GM19468 (cell line): ENCODE measurements around the gene CD34.

Source experiments
- ATAC-seq: cut with Tn5 transposase; IDR thresholded peaks from one replicate; pipeline ENCODE4 v1.9.1; 2021; ENCODE audit warnings: mild to moderate bottlenecking, moderate library complexity, moderate number of reproducible peaks; ENCODE audit not compliant: unreplicated experiment; ENCODE audit errors: extremely low read depth

Gene CD34

DNA sequence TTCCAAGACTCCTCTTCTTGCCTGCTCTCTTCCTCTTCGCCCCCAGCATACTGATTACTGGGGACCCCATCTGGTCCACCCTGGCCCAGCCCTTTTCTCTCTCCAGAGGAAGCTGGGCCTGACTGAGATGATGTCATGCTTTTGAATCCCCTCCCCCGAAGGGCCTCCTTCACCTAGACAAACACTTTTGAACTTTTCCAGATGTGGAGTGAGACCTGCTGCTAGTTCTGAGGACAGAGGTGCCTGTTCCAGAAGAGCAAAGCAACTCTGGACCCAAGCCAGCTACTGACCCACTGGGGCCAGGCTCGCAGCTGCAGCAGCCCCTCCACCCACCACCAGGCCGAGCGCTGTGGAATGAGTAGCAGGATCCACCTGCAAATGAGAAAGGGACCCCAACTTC, 8.4 kb downstream of the CD34 start:
- no peak for ATAC-seq

DNA sequence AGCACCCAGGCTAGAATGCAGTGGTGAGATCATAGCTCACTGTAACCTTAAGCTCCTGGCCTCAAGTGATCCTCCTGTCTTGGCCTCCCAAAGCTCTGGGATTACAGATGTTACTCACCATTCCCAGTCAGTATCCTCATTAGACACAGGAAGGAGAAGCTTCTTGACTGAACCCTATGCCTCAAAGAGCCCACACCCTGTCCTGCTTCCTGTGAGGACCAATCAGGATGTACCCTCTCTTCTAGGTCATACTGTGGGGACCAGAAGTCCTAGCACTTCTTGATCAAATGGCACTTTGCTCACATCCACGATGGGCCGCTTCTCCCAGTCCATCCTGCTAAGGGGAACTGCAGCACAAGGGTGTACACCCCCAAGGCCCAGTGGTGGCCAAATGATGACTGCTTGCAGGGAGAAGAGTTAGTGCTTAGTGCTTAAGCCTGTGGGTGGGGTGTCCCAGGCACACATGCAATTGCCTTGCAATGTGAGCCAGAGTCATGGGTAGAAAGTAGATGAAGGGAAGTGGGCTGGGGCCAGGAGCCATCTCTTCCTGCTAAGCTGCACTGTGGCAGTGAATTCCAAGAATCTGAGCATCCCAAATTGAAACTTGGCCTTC, 9.8 kb downstream of the CD34 start:
- no peak for ATAC-seq

DNA sequence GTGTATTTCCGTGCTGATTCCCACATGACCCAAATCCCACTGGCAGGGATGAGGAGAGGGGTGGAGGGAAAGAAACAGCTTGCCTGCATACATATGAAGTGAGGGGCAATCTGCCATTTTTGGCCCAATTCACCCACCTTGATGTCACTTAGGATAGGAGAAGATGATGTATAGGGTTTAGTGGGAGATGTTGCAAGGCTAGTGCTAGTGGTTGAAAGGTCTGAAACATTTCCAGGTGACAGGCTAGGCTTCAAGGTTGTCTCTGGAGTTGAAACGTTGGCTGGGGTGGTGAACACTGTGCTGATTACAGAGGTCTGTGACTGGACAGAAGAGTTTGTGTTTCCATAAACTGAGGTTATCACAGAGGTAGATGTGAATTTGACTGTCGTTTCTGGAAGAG, 12.1 kb downstream of the CD34 start:
- no peak for ATAC-seq

DNA sequence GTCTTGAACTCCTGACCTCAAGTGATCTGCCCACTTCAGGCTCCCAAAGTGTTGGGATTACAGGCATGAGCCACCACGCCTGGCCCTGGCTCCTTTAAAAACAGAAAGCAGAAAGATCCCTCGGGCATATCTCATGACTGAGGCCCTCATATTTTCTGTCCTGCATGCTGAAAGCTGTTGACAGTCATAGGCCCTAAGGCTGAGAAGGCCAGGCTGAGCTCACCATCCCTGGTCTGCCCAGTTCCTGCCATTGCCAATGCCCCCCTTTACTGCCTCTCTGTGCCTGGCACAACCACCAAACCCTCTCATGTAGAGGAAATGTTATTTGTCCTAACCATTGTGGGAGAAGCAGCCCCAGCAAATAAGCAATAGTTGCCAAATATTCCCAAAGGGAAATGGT, 12.7 kb downstream of the CD34 start:
- ATAC-seq = no peak

DNA sequence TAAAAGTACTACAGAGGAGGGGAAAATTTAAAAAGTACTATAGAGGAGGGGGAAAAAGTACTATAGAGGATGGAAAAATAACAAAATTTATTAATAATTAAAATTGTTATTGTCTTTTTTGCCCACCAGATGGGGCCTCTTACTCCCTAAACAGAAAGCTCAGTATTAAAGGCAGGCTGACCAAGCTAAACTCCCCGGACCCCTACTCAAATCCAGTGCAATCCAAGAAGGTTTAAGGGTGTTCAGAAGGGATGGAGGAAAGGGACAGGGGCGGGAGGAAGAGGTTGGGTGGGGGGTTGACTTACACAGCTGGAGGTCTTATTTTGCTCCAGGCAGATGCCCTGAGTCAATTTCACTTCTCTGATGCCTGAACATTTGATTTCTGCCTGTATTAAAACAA, 13.7 kb downstream of the CD34 start:
- no peak for ATAC-seq

DNA sequence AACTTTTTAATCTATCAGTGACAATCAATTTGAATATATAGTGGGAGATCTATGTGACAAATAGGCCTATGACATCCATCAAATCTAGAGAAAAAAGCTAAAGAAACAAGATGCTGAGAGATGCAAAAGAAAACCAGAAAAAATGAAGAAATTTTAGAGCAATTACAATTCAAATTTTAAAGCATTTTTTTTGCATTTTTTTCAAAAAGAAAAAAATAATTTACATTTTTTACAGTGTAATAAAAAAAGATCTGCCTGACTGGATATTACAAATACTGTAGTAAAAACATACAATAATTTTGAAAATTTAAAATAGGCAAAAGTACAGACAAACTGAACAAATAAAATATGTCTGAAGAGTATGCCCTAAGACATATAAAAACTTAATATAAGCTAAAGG, 14.4 kb downstream of the CD34 start:
- ATAC-seq = no peak

DNA sequence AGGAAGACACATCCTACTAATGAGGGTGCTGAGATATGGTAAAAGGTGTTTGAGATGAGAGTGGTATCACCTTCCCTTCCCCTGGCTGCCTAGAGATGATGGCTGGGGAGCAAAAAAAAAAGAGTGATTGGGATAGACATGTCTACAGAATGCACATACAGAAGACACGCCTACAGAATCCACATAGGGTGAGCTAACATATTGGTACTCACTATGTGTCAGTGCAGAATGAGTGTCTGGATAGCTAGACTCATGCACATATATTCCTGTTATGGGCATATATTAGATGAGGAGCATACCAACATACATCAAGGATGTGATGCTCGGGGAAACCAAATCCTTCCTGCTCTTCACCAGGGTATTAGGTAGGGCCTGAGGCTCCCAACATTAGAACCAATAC, 16.2 kb downstream of the CD34 start:
- no peak for ATAC-seq

DNA sequence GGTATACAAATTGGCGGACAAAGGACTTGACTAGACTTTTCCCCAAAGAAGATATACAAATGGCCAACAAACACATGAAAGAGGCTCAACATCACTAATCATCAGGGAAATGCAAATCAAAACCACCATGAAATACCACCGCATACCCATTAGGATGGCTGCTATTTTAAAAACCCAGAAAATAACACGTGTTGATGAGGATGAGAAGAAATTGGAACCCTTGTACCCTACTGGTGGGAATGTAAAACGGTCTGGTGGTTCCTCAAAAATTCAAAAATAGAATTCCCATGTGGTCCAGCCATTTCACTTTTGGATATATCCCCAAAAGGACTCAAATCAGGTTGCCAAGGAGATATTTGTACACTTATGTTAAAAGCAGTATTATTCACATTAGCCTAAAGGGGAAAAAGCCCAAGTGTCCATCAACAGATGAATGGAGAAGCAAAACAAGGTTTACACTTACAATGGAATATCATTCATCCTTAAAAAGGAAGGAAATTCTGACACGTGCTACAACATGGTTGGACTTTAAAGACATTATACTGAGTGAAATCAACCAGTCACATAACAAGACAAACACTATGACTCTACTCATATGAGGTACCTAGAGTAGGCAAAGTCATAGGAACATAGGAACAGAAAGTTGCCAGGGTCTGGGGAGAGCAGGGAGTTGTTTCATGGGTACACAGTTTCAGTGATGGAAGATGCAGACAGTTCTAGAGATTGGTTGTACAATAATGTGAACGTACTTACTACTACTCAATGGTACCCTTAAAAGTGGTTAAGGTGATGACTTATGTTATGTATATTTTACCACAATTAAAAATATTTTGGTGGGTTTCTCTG, 17.0 kb downstream of the CD34 start:
- ATAC-seq = no peak

DNA sequence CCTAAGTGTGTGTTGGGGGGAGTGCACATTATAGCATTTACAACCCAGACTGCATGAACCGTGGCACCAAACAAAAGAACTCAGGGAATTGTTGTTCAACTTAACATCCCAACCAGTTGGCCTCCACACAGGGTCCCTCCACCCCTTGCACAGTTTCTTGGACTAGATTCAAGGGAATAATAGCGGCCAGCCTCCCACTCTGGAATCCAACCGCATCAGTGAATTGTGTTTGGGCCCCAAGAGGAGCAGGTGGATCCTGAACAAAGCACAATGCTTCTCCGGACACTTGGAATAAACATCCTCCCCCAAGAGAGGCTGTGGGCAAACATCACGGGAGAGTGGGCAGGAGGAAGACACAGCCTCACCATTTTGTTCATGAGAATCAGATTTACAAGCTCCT, 18.2 kb downstream of the CD34 start:
- ATAC-seq = no peak

DNA sequence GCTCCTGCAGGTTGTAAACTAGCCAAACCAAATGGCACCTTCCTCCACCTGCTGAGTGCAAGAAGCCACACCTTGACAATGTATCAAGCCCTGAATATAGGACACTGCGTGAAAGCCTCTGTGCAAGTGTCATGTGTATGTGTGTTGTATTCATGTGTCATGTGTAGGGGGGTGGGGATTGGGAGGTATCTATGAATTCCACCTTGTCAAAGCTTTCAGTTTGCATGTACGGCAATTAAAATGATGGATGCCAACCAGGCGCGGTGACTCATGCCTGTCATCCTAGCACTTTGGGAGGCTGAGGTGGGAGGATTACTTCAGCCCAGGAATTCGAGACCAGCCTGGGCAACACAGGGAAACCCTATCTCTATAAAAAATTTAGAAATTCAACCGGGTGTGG, 19.8 kb downstream of the CD34 start:
- ATAC-seq = no peak

DNA sequence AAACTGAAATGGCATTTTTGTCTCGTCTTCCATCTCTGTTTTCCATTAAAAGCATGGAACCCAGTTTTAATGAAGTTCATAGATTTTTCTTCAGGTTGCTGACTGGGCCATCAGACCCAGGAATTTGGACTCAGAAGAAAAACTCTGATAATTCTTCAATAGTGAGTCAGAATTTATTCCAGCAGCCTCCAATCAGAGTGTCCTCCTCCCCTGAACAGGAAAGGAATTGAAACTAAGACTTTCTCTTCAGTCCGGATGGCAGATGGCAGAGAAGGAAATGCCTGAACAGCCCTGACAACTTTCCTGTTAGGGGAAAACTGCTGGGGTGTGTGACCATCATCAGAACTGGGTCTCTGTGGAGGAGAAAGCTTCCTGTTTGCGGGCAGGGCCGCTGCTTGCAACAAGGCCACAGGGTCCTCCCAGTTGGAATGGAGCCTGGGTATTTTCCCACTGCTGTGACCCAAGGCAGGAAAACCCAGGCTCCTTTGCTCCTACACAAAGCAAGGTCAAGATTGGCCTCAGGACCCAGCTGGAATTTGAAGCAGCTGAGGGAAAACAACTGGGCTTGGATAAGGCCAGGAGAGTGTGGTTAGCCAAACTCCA, 20.7 kb downstream of the CD34 start:
- ATAC-seq = no peak

DNA sequence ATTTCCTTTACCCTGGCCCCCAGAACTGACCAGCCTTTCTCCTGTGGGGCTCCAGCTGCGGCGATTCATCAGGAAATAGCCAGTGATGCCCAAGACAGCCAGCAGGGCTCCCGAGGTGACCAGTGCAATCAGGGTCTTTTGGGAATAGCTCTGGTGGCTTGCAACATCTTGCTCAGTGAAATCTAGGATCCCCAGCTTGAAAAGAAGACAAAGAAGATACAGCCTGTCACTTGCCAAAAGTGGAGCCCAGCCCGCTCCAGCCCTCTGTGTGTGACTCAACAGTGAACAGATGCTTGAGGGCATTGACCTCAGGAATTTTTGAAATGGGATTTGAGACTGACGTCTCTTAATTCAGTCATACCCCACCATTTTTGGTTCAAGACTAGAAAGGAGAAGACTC, 22.3 kb downstream of the CD34 start:
- no peak for ATAC-seq

DNA sequence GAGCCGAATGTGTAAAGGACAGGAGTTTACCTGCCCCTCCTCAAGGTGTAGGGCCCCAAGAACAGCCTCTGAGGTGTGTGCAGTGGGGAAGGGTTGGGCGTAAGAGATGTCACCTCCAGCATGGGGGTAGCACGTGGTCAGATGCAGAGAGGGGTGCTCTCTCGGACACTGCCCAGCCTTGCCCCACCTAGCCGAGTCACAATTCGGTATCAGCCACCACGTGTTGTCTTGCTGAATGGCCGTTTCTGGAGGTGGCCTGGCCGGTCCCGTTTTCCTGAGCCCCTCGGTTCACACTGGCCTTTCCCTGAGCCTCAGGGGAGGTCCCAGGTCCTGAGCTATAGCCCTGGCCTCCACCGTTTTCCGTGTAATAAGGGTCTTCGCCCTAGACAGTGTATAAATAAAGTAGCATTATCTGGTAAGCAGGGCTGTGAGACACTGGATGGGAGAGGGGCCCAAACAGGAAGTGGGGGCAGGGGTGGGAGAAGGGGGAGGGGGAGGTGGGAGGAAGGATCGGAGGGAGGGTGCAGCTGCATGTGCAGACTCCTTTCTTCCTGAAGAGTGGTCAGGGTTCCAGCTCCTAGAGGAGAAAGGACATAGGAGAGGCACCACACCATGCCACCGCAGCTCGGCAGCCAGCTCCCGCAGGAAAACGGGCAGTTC, 23.3 kb downstream of the CD34 start:
- ATAC-seq = no peak

DNA sequence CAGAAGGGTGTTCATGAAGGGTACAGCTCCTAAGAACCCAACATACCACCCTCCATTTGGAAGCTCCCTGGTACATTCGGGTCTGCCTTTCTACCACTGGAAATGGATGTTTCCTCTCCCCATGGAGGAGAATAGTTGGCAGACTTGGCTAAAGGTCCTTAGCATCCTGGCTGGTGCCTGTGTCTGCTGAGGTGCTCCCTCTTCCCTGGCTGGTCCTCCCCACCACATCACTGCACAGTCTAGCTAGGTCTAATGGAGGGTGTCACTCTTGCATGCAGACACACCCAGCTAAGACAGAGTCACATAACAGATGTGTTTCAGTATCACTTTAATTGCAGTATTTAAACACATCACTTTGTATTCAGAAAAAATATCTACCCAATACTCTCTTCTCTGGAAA, 24.7 kb downstream of the CD34 start:
- no peak for ATAC-seq

DNA sequence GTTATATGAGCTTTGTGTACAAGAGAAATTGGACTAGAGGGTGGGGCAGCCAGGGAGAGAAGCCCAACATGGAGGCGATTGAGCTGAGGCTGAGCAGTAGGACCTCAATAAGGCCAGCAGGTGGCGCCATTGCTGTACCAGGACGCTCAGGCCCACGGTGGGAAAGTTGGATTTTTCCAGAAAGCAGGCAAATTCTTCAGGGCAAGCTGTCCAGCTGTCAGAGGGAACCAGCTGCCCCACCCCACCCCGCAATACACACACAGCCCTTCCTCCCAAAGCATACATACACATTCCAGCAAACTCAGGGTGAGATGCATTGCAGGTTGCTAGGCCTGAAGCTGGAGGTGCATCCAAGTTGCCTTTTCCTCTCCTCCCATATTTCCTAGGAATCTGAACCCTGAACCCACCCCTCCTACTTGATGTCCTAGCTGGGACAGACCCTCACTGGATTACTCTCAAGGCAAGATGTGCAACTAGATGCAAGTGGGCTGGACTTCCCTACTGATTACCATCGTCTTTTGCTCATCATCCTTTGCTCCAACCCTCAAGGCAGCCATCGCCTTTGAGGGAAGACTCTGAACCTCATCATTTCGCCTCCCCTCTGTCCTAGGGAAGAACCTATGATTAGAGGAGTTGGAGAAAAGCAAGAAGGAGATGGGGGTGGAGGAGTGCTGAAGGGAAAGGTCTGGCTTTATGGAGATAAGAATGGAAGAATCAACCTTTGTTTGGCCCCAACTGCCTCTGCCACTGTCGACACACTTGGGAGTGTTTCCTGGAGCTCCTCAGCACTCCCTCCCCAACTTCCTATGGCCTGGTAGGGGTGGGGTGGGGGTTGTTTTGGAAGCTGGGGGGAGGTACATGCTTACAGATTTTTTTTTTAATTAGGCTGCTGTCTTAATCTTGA, 25.5 kb downstream of the CD34 start:
- peak; percentile 78 for ATAC-seq

DNA sequence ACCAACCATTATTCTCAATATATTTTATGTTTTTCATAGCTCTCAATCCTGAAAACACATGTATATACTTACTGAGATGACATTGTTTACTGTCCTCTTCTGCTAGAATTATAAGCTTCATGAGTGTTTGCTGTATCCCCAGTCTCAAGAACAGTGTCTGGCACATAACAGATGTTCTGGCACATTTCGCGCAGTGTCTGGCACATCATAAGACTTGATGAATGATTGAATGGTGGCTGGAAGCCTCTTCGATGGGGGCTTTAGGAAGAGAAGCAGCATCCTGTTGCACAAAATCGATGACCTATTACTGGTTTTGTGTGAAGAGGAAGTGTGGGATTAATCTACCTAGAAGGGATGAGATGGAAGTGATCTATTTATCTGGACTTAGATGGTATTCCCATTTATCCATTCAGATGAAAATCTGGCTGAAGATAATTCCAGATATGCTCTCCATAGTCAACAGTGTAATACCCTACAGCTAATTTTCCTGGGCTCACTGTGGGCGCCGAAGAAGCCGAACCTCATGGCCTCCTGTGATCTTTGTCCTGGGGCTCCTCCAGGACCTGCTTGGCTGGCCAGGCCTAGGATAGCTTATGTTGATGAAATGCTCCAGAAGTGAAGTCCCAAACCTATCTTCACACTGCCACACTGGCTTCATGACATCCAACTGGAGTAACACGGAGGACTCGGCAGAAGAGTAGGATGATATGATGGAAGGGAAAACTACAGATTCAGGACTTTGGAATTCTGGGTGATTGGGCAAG, 26.5 kb downstream of the CD34 start:
- no peak for ATAC-seq

DNA sequence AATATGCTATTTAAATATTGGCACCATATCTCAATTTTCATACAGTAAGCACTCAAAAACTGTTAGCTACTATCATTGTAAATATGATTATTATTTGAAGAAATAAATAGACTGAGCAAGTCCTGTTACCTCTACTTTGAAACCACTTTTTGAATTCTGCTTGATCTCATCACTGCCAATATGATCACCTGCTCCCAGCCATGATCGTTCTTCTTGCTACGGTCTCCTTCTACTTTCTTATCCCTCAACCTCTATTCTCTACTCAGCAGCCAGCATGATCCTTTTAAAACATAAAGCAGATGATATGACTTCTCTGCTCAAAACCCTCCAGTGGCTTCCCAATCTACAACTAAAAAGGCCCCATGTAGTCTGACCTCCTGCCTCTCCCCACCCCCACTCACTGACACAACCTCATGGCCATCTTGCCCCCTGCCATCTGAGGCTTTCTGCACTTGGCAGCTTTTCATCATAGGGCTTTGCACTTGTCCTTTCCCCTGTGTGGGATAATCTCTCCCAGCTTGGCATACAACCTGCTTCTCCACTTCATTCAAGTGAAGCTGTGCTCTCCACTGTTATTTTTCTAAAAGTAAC, 27.2 kb downstream of the CD34 start:
- no peak for ATAC-seq

DNA sequence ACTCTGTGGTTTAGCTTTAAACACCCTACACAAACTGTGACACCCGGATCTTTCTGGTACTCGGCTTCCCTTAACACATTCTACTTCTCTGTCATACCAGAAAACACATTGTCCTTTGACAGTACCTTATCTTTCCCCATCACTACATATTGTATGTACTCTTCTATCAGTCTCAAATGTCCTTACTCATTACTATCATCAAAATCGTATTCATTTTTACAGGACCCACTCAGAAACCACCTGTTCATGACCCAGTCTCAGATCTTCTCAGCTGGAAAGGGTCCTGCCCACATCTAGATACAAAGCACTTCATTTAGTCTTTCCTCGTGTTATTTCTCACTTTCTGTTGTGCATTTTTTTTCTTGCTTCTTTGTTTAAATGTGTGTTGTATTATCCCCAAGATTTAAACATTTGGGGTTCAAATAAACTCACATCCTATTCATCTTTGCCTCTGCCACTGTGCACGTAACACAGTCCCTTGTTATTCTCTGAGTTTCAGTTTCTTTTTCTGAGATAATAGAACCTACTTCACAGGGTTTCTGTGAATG, 27.7 kb downstream of the CD34 start:
- ATAC-seq = peak; percentile 43

DNA sequence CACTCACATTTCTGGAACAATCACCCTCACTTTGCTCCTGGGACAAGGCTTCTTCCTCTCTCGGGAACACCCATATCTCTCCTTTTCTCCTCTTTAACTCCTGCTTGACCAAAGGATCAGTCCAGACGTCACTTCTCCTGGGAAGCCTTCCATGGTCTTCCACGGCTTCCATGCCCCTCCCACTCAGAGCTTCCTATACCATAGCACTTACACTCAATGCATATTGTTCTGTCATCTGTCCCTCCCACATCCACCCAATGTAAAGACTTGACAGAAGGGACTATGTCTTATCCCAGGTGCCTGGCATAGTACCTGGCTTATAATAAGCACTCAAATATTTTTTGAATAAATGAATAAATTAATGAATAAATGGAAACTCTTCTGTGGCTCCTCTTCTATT, 28.2 kb downstream of the CD34 start:
- ATAC-seq = no peak
